Loucy (cell line): ENCODE measurements around the gene SH3RF3.

Experiments
- H2AFZ ChIP-seq: fragments of 200-600 bp; sonication (generic); 2 replicates; pipeline ENCODE4 v1.6.0; 2016; ENCODE audit warnings: antibody characterized with exemption, mild to moderate bottlenecking, low read length, moderate library complexity
- H3F3A ChIP-seq: fragments of 200-600 bp; 2 replicates; pipeline ENCODE4 v1.6.0; 2016; ENCODE audit warnings: antibody characterized with exemption, low read depth, mild to moderate bottlenecking
- H3K27me3 ChIP-seq: fragments of 200-600 bp; sonication (generic); 2 replicates; pipeline ENCODE4 v1.6.1; 2014; ENCODE audit warnings: low read length, mild to moderate bottlenecking; ENCODE audit not compliant: insufficient read depth, poor library complexity, severe bottlenecking
- H3K36me3 ChIP-seq: fragments of 200-600 bp; sonication (generic); 2 replicates; pipeline ENCODE4 v1.6.1; 2016; ENCODE audit warnings: low read length; ENCODE audit not compliant: insufficient read depth
- H3K4me1 ChIP-seq: fragments of 200-600 bp; sonication (generic); 2 replicates; pipeline ENCODE4 v1.5.1; 2014; ENCODE audit warnings: low read length, mild to moderate bottlenecking; ENCODE audit not compliant: insufficient read depth, poor library complexity, severe bottlenecking
- H3K4me2 ChIP-seq: fragments of 200-600 bp; sonication (generic); 2 replicates; pipeline ENCODE4 v1.6.0; 2014; ENCODE audit warnings: antibody characterized with exemption, low read length, low read depth, mild to moderate bottlenecking; ENCODE audit not compliant: poor library complexity, severe bottlenecking
- H3K4me3 ChIP-seq: fragments of 200-600 bp; sonication (generic); 2 replicates; pipeline ENCODE4 v1.5.1; 2014; ENCODE audit warnings: low read length, mild to moderate bottlenecking, mixed read lengths; ENCODE audit not compliant: poor library complexity, severe bottlenecking
- H3K79me2 ChIP-seq: fragments of 200-600 bp; sonication (generic); 2 replicates; pipeline ENCODE4 v1.6.1; 2014; ENCODE audit warnings: low read length; ENCODE audit not compliant: insufficient read depth
- H3K9ac ChIP-seq: fragments of 200-600 bp; sonication (generic); 2 replicates; pipeline ENCODE4 v1.6.0; 2014; ENCODE audit warnings: mild to moderate bottlenecking, low read depth, low read length, moderate library complexity; ENCODE audit not compliant: poor library complexity, severe bottlenecking
- H3K9me2 ChIP-seq: fragments of 200-600 bp; sonication (generic); replicated peaks from 2 replicates; pipeline ENCODE4 v1.6.1; 2016; ENCODE audit warnings: low read depth, low read length, mixed read lengths
- H3K9me3 ChIP-seq: fragments of 200-600 bp; sonication (generic); 2 replicates; pipeline ENCODE4 v1.6.1; 2014; ENCODE audit warnings: mild to moderate bottlenecking, antibody characterized with exemption, low read length, low read depth; ENCODE audit not compliant: insufficient read depth
- H4K20me1 ChIP-seq: fragments of 200-600 bp; sonication (generic); 2 replicates; pipeline ENCODE4 v1.6.0; 2014; ENCODE audit warnings: antibody characterized with exemption, low read length, mild to moderate bottlenecking; ENCODE audit not compliant: insufficient read depth, poor library complexity, severe bottlenecking
- EZH2phosphoT487 ChIP-seq: fragments of 200-600 bp; IDR thresholded peaks from 2 replicates; pipeline ENCODE4 v1.6.1; 2018; ENCODE audit warnings: antibody characterized with exemption, mild to moderate bottlenecking, moderate library complexity, borderline replicate concordance
- TF ChIP-seq, protein P1 (sequence below): fragments of 200-600 bp; sonication (generic); conservative IDR thresholded peaks from 2 replicates; pipeline ENCODE4 v1.5.1; 2014; ENCODE audit warnings: mild to moderate bottlenecking, antibody characterized with exemption, low read length

SH3RF3 gene

DNA sequence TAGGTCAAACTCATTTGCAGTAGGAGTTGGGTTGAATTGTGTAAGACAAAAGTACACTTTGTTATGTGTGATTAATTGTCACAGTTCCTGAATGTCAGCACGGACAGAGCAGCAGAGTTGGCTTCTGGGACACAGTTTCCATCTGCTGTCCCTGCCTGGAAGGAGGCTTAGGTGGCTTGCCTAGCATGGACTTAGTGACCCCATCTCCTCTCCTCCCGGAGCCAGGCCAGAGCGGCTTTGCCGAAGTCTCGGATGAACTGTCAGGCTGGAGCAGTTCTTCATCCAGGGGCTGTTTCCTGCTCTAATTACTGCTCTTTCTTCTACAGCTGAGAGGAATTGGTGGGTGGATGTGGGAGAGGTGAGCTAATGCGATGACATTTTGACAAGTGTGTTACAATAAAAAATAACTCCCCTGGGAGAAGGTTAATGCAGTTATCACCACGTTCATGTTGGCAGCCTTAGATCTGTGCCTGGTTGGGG lies 102.0 kb downstream of the SH3RF3 start:
- H3K9me2 ChIP-seq = no peaks in the 10 kb centered on the region
- no peaks in the 10 kb centered on the region for H3K27me3 ChIP-seq
- no peak overlapping the region for H3K4me3 ChIP-seq
- H4K20me1 ChIP-seq = no peaks in the 10 kb centered on the region
- H3K4me2 ChIP-seq = peak overlapping the region; percentile 45
- no peaks in the 10 kb centered on the region for H3K36me3 ChIP-seq
- peaks cover 49% of the 10 kb centered on the region for H3K79me2 ChIP-seq
- H3F3A ChIP-seq = no peaks in the 10 kb centered on the region
- no peaks in the 10 kb centered on the region for H3K9me3 ChIP-seq
- H3K4me1 ChIP-seq = peaks cover 76% of the 10 kb centered on the region
- TF ChIP-seq, protein P1, sequence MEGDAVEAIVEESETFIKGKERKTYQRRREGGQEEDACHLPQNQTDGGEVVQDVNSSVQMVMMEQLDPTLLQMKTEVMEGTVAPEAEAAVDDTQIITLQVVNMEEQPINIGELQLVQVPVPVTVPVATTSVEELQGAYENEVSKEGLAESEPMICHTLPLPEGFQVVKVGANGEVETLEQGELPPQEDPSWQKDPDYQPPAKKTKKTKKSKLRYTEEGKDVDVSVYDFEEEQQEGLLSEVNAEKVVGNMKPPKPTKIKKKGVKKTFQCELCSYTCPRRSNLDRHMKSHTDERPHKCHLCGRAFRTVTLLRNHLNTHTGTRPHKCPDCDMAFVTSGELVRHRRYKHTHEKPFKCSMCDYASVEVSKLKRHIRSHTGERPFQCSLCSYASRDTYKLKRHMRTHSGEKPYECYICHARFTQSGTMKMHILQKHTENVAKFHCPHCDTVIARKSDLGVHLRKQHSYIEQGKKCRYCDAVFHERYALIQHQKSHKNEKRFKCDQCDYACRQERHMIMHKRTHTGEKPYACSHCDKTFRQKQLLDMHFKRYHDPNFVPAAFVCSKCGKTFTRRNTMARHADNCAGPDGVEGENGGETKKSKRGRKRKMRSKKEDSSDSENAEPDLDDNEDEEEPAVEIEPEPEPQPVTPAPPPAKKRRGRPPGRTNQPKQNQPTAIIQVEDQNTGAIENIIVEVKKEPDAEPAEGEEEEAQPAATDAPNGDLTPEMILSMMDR = no peak
- no peak for TF ChIP-seq EZH2phosphoT487
- no peak overlapping the region for H2AFZ ChIP-seq
- H3K9ac ChIP-seq = peak overlapping the region; percentile 21

DNA sequence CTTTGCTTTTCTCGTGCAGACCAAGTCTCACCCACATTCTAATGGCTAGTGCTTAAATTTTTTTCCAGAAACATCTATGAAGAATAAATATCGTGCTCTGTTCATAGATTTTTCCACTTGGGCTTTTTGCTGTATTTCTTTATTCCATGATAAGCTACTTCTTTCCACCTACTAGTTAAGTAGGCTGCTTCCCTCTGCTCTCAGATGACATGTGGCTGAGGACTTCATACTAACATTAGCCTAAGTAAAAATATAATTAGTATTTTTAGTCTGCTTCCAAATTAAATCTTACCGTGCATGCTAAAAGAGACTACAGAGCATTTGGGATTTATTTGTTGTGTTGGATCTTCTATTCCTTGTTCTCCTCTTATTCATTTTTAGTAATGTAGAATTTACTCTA lies 102.4 kb downstream of the SH3RF3 start:
- H2AFZ ChIP-seq = no peak overlapping the region
- H3K9me2 ChIP-seq = no peaks in the 10 kb centered on the region
- peak overlapping the region; percentile 45 for H3K4me2 ChIP-seq

DNA sequence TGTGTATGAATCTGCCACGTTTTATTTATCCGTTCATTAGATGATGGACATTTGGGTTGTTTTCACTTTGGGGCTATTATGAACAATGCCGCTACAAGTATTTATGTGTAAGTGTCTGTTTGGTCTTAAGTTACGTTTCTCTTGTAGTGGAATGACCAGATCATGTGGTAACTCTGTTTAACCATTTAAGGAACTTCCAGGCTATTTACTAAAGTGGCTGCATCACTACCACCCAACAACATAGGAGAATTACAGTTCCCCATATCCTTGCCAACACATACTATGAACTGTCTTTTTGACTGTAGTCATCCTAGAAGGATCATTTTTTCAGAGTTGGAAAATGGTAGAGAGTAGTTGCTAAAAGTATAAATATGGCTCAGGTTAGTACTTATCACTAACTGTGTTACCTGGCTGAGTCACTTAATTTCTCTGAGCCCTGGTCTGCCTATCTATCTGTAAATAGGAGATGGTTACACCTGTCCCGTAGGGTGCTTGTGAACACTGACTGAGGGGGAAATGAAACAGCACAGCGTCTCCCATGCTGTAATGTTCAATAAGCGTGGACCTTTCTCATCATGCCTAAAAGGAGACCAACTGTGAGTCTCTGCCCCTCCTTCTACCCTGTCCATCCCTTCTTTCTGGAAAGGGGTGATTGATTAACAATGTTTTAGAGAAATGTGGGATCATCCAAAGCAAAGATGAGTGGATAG lies 103.1 kb downstream of the SH3RF3 start:
- H3K9me2 ChIP-seq = no peaks in the 10 kb centered on the region
- H3K79me2 ChIP-seq = peaks cover 58% of the 10 kb centered on the region
- 0 out of 2 replicates have a peak, but pooled peaks cover 2% of the 10 kb centered on the region for H3F3A ChIP-seq
- no peak overlapping the region for H3K4me3 ChIP-seq
- H4K20me1 ChIP-seq = no peaks in the 10 kb centered on the region
- no peaks in the 10 kb centered on the region for H3K27me3 ChIP-seq
- H3K36me3 ChIP-seq = no peaks in the 10 kb centered on the region
- H3K9ac ChIP-seq = peak overlapping the region; percentile 21
- peak overlapping the region; percentile 45 for H3K4me2 ChIP-seq
- TF ChIP-seq, protein P1 = no peak
- no peak for TF ChIP-seq EZH2phosphoT487
- H2AFZ ChIP-seq = no peak overlapping the region
- no peaks in the 10 kb centered on the region for H3K9me3 ChIP-seq
- H3K4me1 ChIP-seq = peaks cover 76% of the 10 kb centered on the region

More for the DNA sequence above, 102.4 kb downstream of the SH3RF3 start:
- peak overlapping the region; percentile 21 for H3K9ac ChIP-seq
- peaks cover 76% of the 10 kb centered on the region for H3K4me1 ChIP-seq
- no peaks in the 10 kb centered on the region for H3K36me3 ChIP-seq
- TF ChIP-seq, protein P1 = no peak
- TF ChIP-seq EZH2phosphoT487 = no peak
- H3F3A ChIP-seq = no peaks in the 10 kb centered on the region
- no peaks in the 10 kb centered on the region for H3K9me3 ChIP-seq
- H3K27me3 ChIP-seq = no peaks in the 10 kb centered on the region
- H3K4me3 ChIP-seq = no peak overlapping the region
- peaks cover 53% of the 10 kb centered on the region for H3K79me2 ChIP-seq
- no peaks in the 10 kb centered on the region for H4K20me1 ChIP-seq
